Keratinocyte (primary cell): Measurements from ENCODE around the gene XBP1. TPM values are rescaled to one million over a fixed set of nuclear protein-coding genes. Genes with fewer than 3 reads are reported as not detected.

ENCODE experiments used
- DNase-seq: peaks from one replicate; pipeline ENCODE4 v3.0.0-alpha.2; 2011; ENCODE audit warnings: low read depth, missing footprints, low spot score
- FAIRE-seq: peaks from 2 replicates; lab custom pipeline; 2011; peaks lifted over from hg19 to GRCh38; lab: Jason Lieb, UNC
- H2AFZ ChIP-seq: 2 replicates; pipeline ENCODE4 v1.6.0; 2012; ENCODE audit warnings: low read length, control low read depth, inconsistent platforms; ENCODE audit not compliant: control insufficient read depth
- H3K27ac ChIP-seq: 2 replicates; pipeline ENCODE4 v1.5.1; 2011; ENCODE audit warnings: low read length; ENCODE audit not compliant: control insufficient read depth, insufficient read depth
- H3K27me3 ChIP-seq: 3 replicates; pipeline ENCODE4 v1.6.0; 2011; ENCODE audit warnings: low read length; ENCODE audit not compliant: control insufficient read depth, insufficient read depth; ENCODE audit errors: extremely low read depth
- H3K36me3 ChIP-seq, 2 experiments: 2 replicates in 1 of 2; 3 replicates in 1 of 2; pipeline ENCODE4 v1.5.1; 2011; ENCODE audit warnings: low read length in 2 of 2, mild to moderate bottlenecking in 1 of 2; ENCODE audit not compliant: control insufficient read depth in 2 of 2, insufficient read depth in 2 of 2; ENCODE audit errors: extremely low read depth in 1 of 2
- H3K4me1 ChIP-seq: 3 replicates; pipeline ENCODE4 v1.5.1; 2011; ENCODE audit warnings: low read length; ENCODE audit not compliant: control insufficient read depth, insufficient read depth; ENCODE audit errors: extremely low read depth
- H3K4me2 ChIP-seq: 3 replicates; pipeline ENCODE4 v1.6.0; 2011; ENCODE audit warnings: low read depth, low read length; ENCODE audit not compliant: control insufficient read depth, insufficient read depth; ENCODE audit errors: extremely low read depth
- H3K4me3 ChIP-seq, 3 experiments: fragments of 200-600 bp in 1 of 3; sonication (generic) in 1 of 3; 2 replicates in 2 of 3; 3 replicates in 1 of 3; pipeline ENCODE4 v1.5.1; 2011 to 2016; ENCODE audit warnings: low read length in 3 of 3, mild to moderate bottlenecking in 3 of 3, control low read depth in 2 of 3, inconsistent platforms in 1 of 3, low read depth in 1 of 3, mixed read lengths in 1 of 3, mixed run types in 1 of 3, moderate library complexity in 1 of 3; ENCODE audit not compliant: control insufficient read depth in 2 of 3, insufficient read depth in 2 of 3; ENCODE audit errors: extremely low read depth in 1 of 3
- H3K79me2 ChIP-seq: 2 replicates; pipeline ENCODE4 v1.6.0; 2012; ENCODE audit warnings: low read length; ENCODE audit not compliant: control insufficient read depth, insufficient read depth
- H3K9ac ChIP-seq: 3 replicates; pipeline ENCODE4 v1.6.0; 2011; ENCODE audit warnings: low read length; ENCODE audit not compliant: control insufficient read depth, insufficient read depth; ENCODE audit errors: extremely low read depth
- H3K9me1 ChIP-seq: 3 replicates; pipeline ENCODE4 v1.6.0; 2011; ENCODE audit warnings: low read length; ENCODE audit not compliant: control insufficient read depth, insufficient read depth; ENCODE audit errors: extremely low read depth
- H3K9me3 ChIP-seq: 2 replicates; pipeline ENCODE4 v1.5.1; 2012; ENCODE audit warnings: low read depth, low read length; ENCODE audit not compliant: control insufficient read depth
- H4K20me1 ChIP-seq: 3 replicates; pipeline ENCODE4 v1.6.0; 2011; ENCODE audit warnings: low read length; ENCODE audit not compliant: control insufficient read depth, insufficient read depth; ENCODE audit errors: extremely low read depth
- CTCF ChIP-seq, 3 experiments: IDR thresholded peaks in 1 of 3; conservative IDR thresholded peaks in 1 of 3; optimal IDR thresholded peaks in 1 of 3; 2 replicates in 2 of 3; 3 replicates in 1 of 3; pipeline versions ENCODE3 to v1.5.1; 2011; ENCODE audit warnings: low read length in 3 of 3, mild to moderate bottlenecking in 3 of 3, moderate library complexity in 2 of 3, control low read depth in 1 of 3, inconsistent platforms in 1 of 3; ENCODE audit not compliant: insufficient read depth in 2 of 3; ENCODE audit errors: extremely low read depth in 1 of 3
- EZH2 ChIP-seq: IDR thresholded peaks from one replicate; pipeline ENCODE4 v1.6.1; 2012; ENCODE audit warnings: inconsistent platforms, mild to moderate bottlenecking, low read length, moderate library complexity
- dilution Hi-C: fragments of 300-500 bp; cut with MboI; formaldehyde crosslinking; loops from one replicate; pipeline ENCODE4 v1.7.0; 2020; ENCODE audit warnings: low sequenced_read_pairs; ENCODE audit not compliant: extremely low pct_ligation_motif_present
- polyA plus RNA-seq, 5 experiments: library from polyadenylated mRNA; depleted of rRNA in 3 of 5; stranded (reverse) in 3 of 5; stranded (forward) in 1 of 5; unstranded in 1 of 5; fragments of >200 nt; gene quantifications; 1 replicate in 1 of 5; 2 replicates in 3 of 5; 3 replicates in 1 of 5; pipeline versions ENCODE4 v1.2.1 to v1.2.3, GENCODE V29; 2011 to 2012; ENCODE audit warnings: missing spikeins in 2 of 5, low read depth in 1 of 5, low replicate concordance in 1 of 5

The XBP1 gene
- polyA plus RNA-seq, 1 donor (not counting 4 experiments of a cell fraction or from before 2014, with no cell fraction given): 88.7 TPM

- no peak overlapping the region for H3K9ac ChIP-seq
- no peak for FAIRE-seq
- H3K79me2 ChIP-seq: no peaks in the 10 kb centered on the region
- H3K27me3 ChIP-seq: no peaks in the 10 kb centered on the region
- no peak overlapping the region for H3K4me3 ChIP-seq
- dilution Hi-C loops: loop anchor here (10.0 kb wide), 1 partner anchor 172 kb away; no protein-coding TSS in a partner anchor
- no peaks in the 10 kb centered on the region for H3K9me1 ChIP-seq
- no peak for DNase-seq
- H2AFZ ChIP-seq: no peak overlapping the region
- H3K9me3 ChIP-seq: no peaks in the 10 kb centered on the region
- H4K20me1 ChIP-seq: no peaks in the 10 kb centered on the region
- TF ChIP-seq CTCF (optimal IDR thresholded peaks at IDR 0.05 in 1 of 3, IDR thresholded peaks at IDR 0.05 in 1 of 3, conservative IDR thresholded peaks at IDR 0.05 in 1 of 3; ENCODE audit: extremely low read depth in 1 of 3, insufficient read depth in 2 of 3, low read length in 3 of 3) (no peak), EZH2 (no peak)
- H3K4me2 ChIP-seq: no peak overlapping the region
- H3K36me3 ChIP-seq: no peaks in the 10 kb centered on the region
- H3K4me1 ChIP-seq: no peaks in the 10 kb centered on the region
- H3K27ac ChIP-seq: no peak overlapping the region
These were observed 32.4 kb upstream of the XBP1 start for GRCh38 chr22:28832731-28833130.

GRCh38 chr22:28831140-28832072 lies 31.0 kb upstream of the XBP1 start:
- Histone ChIP-seq H3K9me3 (no peaks in the 10 kb centered on the region), H2AFZ (no peak overlapping the region), H3K4me1 (no peaks in the 10 kb centered on the region), H4K20me1 (no peaks in the 10 kb centered on the region), H3K27me3 (no peaks in the 10 kb centered on the region), H3K4me2 (no peak overlapping the region), H3K9ac (no peak overlapping the region), H3K79me2 (no peaks in the 10 kb centered on the region), H3K9me1 (no peaks in the 10 kb centered on the region), H3K36me3 (no peaks in the 10 kb centered on the region), H3K4me3 (no peak overlapping the region), H3K27ac (no peak overlapping the region)
- FAIRE-seq: no peak
- dilution Hi-C loops: loop anchor here (10.0 kb wide), 1 partner anchor 173 kb away; no protein-coding TSS in a partner anchor
- no peak for DNase-seq
- TF ChIP-seq EZH2 (no peak), CTCF (optimal IDR thresholded peaks at IDR 0.05 in 1 of 3, IDR thresholded peaks at IDR 0.05 in 1 of 3, conservative IDR thresholded peaks at IDR 0.05 in 1 of 3; ENCODE audit: extremely low read depth in 1 of 3, insufficient read depth in 2 of 3, low read length in 3 of 3) (no peak)
